CD14-positive monocyte (primary cell): ENCODE results near the gene BASP1. TPM values are rescaled to one million over a fixed set of nuclear protein-coding genes. Genes with fewer than 3 reads are reported as not detected.
"Not testable (repeated sequence)": the region's sequence is repeated elsewhere in the genome, so short reads cannot be mapped to it uniquely, and the experiment has no call there.

Experiments used
- DNase-seq, 3 donors: peaks; one replicate each; pipeline ENCODE4 v3.0.0-alpha.2; 2011 to 2022
- H2AFZ ChIP-seq: 2 replicates; pipeline ENCODE4 v1.6.0; 2012; ENCODE audit warnings: mild to moderate bottlenecking, low read depth, low read length, inconsistent platforms; ENCODE audit not compliant: insufficient read depth, poor library complexity, severe bottlenecking
- H3K27ac ChIP-seq, 2 donors: 1 replicate in 1 of 2; 2 replicates in 1 of 2; pipeline ENCODE4 v1.5.1; 2012 to 2013; ENCODE audit warnings: low read length in 2 of 2, control low read depth in 1 of 2, inconsistent platforms in 1 of 2, low read depth in 1 of 2, mild to moderate bottlenecking in 1 of 2
- H3K27me3 ChIP-seq, 2 donors: one replicate each; pipeline versions ENCODE4 v1.6.0 to v1.6.1; 2011 to 2013; ENCODE audit warnings: low read length in 2 of 2; ENCODE audit not compliant: control insufficient read depth in 2 of 2, insufficient read depth in 2 of 2
- H3K36me3 ChIP-seq, 2 donors: replicated peaks in 1 of 2; 1 replicate in 1 of 2; 2 replicates in 1 of 2; pipeline versions ENCODE4 v1.5.1 to v1.6.1; 2012 to 2013; ENCODE audit warnings: low read length in 2 of 2, control low read depth in 1 of 2, inconsistent platforms in 1 of 2, mild to moderate bottlenecking in 1 of 2; ENCODE audit not compliant: insufficient read depth in 2 of 2, control insufficient read depth in 1 of 2
- H3K4me1 ChIP-seq, 2 donors: 1 replicate in 1 of 2; 2 replicates in 1 of 2; pipeline versions ENCODE4 v1.5.1 to v1.6.1; 2012 to 2013; ENCODE audit warnings: low read length in 2 of 2, control low read depth in 1 of 2, inconsistent platforms in 1 of 2, mild to moderate bottlenecking in 1 of 2, moderate library complexity in 1 of 2; ENCODE audit not compliant: insufficient read depth in 2 of 2, control insufficient read depth in 1 of 2
- H3K4me2 ChIP-seq: replicated peaks from 2 replicates; pipeline ENCODE3; 2012; ENCODE audit warnings: low read length, moderate library complexity, mild to moderate bottlenecking; ENCODE audit not compliant: poor library complexity, severe bottlenecking; ENCODE audit errors: extremely low read depth
- H3K4me3 ChIP-seq, 3 experiments: fragments of 200-600 bp in 1 of 3; sonication (generic) in 1 of 3; replicated peaks in 1 of 3; 1 replicate in 2 of 3; 2 replicates in 1 of 3; pipeline ENCODE4 v1.5.1; 2011 to 2013; ENCODE audit warnings: low read length in 3 of 3, mild to moderate bottlenecking in 3 of 3, control low read depth in 2 of 3, low read depth in 2 of 3, inconsistent platforms in 1 of 3, moderate library complexity in 1 of 3
- H3K79me2 ChIP-seq: 2 replicates; pipeline ENCODE4 v1.6.0; 2012; ENCODE audit warnings: mild to moderate bottlenecking, control low read depth, inconsistent platforms, low read length, moderate library complexity; ENCODE audit not compliant: insufficient read depth
- H3K9ac ChIP-seq: 2 replicates; pipeline ENCODE4 v1.6.0; 2017; ENCODE audit warnings: low read length, mild to moderate bottlenecking; ENCODE audit not compliant: insufficient read depth, poor library complexity, severe bottlenecking
- H3K9me3 ChIP-seq, 2 donors: replicated peaks in 1 of 2; 1 replicate in 1 of 2; 2 replicates in 1 of 2; pipeline versions ENCODE4 v1.5.1 to v1.6.1; 2012 to 2013; ENCODE audit warnings: low read length in 2 of 2, control low read depth in 1 of 2; ENCODE audit not compliant: control insufficient read depth in 1 of 2, insufficient read depth in 1 of 2
- H4K20me1 ChIP-seq: 2 replicates; pipeline ENCODE4 v1.6.0; 2012; ENCODE audit warnings: mild to moderate bottlenecking, low read length, control low read depth, moderate library complexity; ENCODE audit not compliant: insufficient read depth
- H3K27ac Mint-ChIP-seq, 7 donors: one replicate each; pipeline ENCODE4 v1.8.0; 2020; ENCODE audit warnings: mild to moderate bottlenecking in 7 of 7, mixed read lengths in 7 of 7, moderate library complexity in 6 of 7, inconsistent platforms in 2 of 7
- H3K27me3 Mint-ChIP-seq, 3 donors: one replicate each; pipeline ENCODE4 v1.8.0; 2021 to 2022; ENCODE audit warnings: low read depth in 3 of 3, mild to moderate bottlenecking in 3 of 3, mixed read lengths in 3 of 3, moderate library complexity in 3 of 3, inconsistent platforms in 1 of 3
- H3K36me3 Mint-ChIP-seq, 2 donors: one replicate each; pipeline ENCODE4 v1.8.0; 2020; ENCODE audit warnings: mixed read lengths in 2 of 2, inconsistent platforms in 1 of 2, mild to moderate bottlenecking in 1 of 2
- H3K4me1 Mint-ChIP-seq: one replicate; pipeline ENCODE4 v1.8.0; 2020; ENCODE audit warnings: mild to moderate bottlenecking, mixed read lengths
- H3K4me3 Mint-ChIP-seq, 2 donors: one replicate each; pipeline ENCODE4 v1.8.0; 2020; ENCODE audit warnings: mild to moderate bottlenecking in 2 of 2, mixed read lengths in 2 of 2, moderate library complexity in 1 of 2
- H3K9me3 Mint-ChIP-seq, 7 donors: one replicate each; pipeline ENCODE4 v1.8.0; 2020 to 2022; ENCODE audit warnings: mixed read lengths in 7 of 7, mild to moderate bottlenecking in 6 of 7, moderate library complexity in 6 of 7, inconsistent platforms in 2 of 7
- CTCF ChIP-seq: fragments of 200-600 bp; IDR thresholded peaks from one replicate; pipeline ENCODE4 v1.8.0; 2022; ENCODE audit warnings: antibody characterized with exemption, mild to moderate bottlenecking
- WGBS: methylation state at CpG from one replicate; pipeline ENCODE4 v1.1.5; 2013; ENCODE audit warnings: missing lambda C conversion rate; ENCODE audit not compliant: insufficient coverage; 5-methylcytosine and 5-hydroxymethylcytosine counted together
- intact Hi-C, 2 donors: fragments of 100-400 bp; cut with micrococcal nuclease; formaldehyde crosslinking; loops; one replicate each; pipeline versions ENCODE4 v1.15.0 to v1.15.1; 2023
- polyA plus RNA-seq, 3 donors: library from polyadenylated mRNA; depleted of rRNA in 1 of 3; unstranded in 2 of 3; stranded (reverse) in 1 of 3; fragments of 300-500 nt in 2 of 3; fragments of >200 nt in 1 of 3; fragmentation: Illumina TruSeq in 2 of 3; gene quantifications; 1 replicate in 2 of 3; 2 replicates in 1 of 3; pipeline ENCODE4 v1.2.3, GENCODE V29; 2012 to 2021

The BASP1 gene
- polyA plus RNA-seq, 3 donors: 23.7 to 61.6 (median 36.6) TPM

DNA sequence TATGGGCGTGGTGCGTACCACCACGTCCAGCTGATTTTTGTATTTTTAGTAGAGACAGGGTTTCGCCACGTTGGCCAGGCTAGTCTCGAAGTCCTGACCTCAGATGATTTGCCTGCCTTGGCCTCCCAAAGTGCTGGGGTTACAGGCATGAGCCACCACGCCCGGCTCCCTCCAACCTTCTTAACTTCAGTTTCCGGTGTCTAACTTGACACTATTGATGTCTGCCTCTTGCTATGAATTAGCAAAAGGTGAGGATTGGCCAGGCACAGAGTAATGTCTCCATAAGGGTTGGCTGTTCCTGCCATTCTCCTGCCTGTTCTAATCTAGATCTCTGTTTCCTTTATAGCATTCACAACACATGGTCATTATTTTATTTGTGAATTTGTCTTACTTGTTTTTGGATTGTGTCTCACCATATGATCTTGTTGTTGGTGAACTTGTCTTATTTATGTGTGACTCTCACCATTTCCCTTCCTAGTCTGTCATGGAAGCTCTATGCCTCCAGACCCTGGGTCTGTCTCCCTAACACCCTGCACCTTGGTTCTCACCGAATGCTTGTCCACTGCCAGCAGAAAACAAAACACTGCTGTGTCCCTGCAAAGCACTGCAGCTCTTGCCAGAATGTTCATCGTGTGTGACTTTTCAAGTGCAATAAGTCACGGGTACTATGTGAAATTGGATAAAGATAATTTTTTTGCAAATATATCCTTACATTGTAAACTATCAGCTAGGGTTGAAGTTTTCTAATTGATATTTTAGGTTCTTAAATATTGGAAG, 26.0 kb downstream of the BASP1 start:
- intact Hi-C loops: no loop called here
- no peak for DNase-seq
- H3K4me3 ChIP-seq: no peak overlapping the region
- 85% methylated on average over 6 of the region's 12 CpGs for WGBS
- H3K4me2 ChIP-seq: no peak overlapping the region
- TF ChIP-seq CTCF: no peak
- no peaks in the 10 kb centered on the region for H3K27me3 ChIP-seq
- Mint-ChIP-seq H3K4me1 (peaks cover 2% of the 10 kb centered on the region), H3K4me3 (no peak overlapping the region), H3K9me3 (peaks cover 0 to 2% (median 0%) of the 10 kb centered on the region in 7 donors), H3K36me3 (peaks cover 23 to 29% of the 10 kb centered on the region in 2 donors), H3K27me3 (peaks cover 0 to 2% (median 0%) of the 10 kb centered on the region in 3 donors), H3K27ac (peak overlapping the region in 4 of 7 donors; percentile 3 to 54 (median 32))
- peaks cover 97% of the 10 kb centered on the region for H3K79me2 ChIP-seq
- H3K4me1 ChIP-seq: no peaks in the 10 kb centered on the region
- no peak overlapping the region for H2AFZ ChIP-seq
- no peak overlapping the region for H3K9ac ChIP-seq
- peaks cover 0 to 7% of the 10 kb centered on the region in 2 donors for H3K36me3 ChIP-seq
- H3K27ac ChIP-seq: peak overlapping the region in 1 of 2 donors; percentile 38
- peaks cover 43% of the 10 kb centered on the region for H4K20me1 ChIP-seq
- no peaks in the 10 kb centered on the region for H3K9me3 ChIP-seq

DNA sequence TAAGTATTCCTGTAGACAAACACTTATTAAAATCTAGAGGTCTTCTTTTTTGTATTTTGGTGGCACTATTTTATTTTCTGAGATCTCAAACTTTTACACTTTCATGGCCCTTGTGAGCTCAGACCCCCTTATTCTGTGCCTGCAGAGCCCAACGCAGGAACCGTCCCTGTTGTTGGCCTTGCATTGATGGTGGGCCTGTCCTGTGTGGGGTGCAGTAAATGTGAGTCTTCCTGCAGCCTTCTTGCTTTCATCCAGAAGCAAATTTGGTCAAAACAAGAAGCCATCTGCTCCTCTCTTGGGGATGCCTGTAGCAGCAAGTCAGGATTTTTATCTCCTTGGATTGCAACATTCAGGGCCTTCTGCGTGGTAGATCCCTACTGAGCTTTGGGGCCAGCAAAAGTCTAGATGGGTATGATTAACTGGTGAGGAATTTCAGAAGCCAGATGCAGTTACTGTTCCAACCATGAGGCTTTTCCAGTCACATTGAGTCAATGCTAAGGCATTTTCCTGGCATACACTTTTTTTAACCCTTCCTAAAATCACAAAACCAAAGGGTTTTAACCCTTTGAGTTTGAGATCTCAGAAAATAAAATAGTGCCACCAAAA, 31.7 kb downstream of the BASP1 start:
- Histone ChIP-seq H2AFZ (no peak overlapping the region), H3K27me3 (no peaks in the 10 kb centered on the region), H4K20me1 (peaks cover 12% of the 10 kb centered on the region), H3K27ac (no peak overlapping the region), H3K9me3 (no peaks in the 10 kb centered on the region), H3K9ac (no peak overlapping the region), H3K4me3 (no peak overlapping the region), H3K36me3 (no peaks in the 10 kb centered on the region), H3K79me2 (peaks cover 97% of the 10 kb centered on the region), H3K4me1 (peaks cover 19 to 27% of the 10 kb centered on the region in 2 donors), H3K4me2 (no peak overlapping the region)
- Mint-ChIP-seq H3K27me3 (no peaks in the 10 kb centered on the region), H3K9me3 (peaks cover 0 to 4% (median 0%) of the 10 kb centered on the region in 7 donors), H3K36me3 (peaks cover 9 to 27% of the 10 kb centered on the region in 2 donors), H3K27ac (peak overlapping the region in 6 of 7 donors; percentile 17 to 60 (median 52)), H3K4me3 (no peak overlapping the region), H3K4me1 (peaks cover 27% of the 10 kb centered on the region)
- TF ChIP-seq CTCF: no peak
- peak in 1 of 3 donors; percentile 54 for DNase-seq
- whole genome bisulfite sequencing: 67% methylated on average over 3 of the region's 3 CpGs
- intact Hi-C loops: no loop called here

DNA sequence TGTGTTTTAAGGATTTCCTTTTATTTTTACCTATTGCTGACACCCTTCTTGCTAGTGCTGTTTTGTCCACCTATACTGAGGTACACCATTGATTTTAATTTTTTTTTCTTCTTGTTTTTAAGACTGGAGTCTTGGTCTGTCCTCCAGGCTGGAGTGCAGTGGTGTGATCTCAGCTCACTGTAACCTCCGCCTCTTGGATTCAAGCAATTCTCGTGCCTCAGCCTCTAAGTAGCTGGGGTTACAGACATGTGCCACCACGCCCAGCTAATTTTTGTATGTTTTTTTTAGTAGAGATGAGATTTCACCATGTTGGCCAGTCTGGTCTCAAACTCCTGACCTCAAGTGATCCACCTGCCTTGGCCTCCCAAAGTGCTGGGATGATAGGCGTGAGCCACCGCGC, 32.4 kb downstream of the BASP1 start:
- H3K27me3 ChIP-seq, H3K4me2 ChIP-seq, H3K9me3 Mint-ChIP-seq, H3K4me3 ChIP-seq, H3K36me3 ChIP-seq, H3K9ac ChIP-seq, H2AFZ ChIP-seq, H3K9me3 ChIP-seq, H3K4me3 Mint-ChIP-seq, H3K27ac ChIP-seq, H4K20me1 ChIP-seq, DNase-seq, H3K27me3 Mint-ChIP-seq: not testable (repeated sequence)
- Mint-ChIP-seq H3K36me3 (peaks cover 10 to 29% of the 10 kb centered on the region in 2 donors), H3K27ac (peak overlapping the region in 3 of 7 donors; percentile 1 to 60 (median 46)), H3K4me1 (peaks cover 34% of the 10 kb centered on the region)
- Histone ChIP-seq H3K79me2 (peaks cover 99% of the 10 kb centered on the region), H3K4me1 (peaks cover 26 to 34% of the 10 kb centered on the region in 2 donors)
- intact Hi-C loops: loop anchor here (10.0 kb wide), 2 partner anchors 55 to 185 kb away; no protein-coding TSS in a partner anchor
- 93% methylated on average over 3 of the region's 6 CpGs for WGBS
